GM12878 (cell line): ENCODE results near the gene PNMA6E. TPM values are rescaled to one million over a fixed set of nuclear protein-coding genes. Genes with fewer than 3 reads are reported as not detected.

Experiments
- ATAC-seq: fragments of 200-7000 bp; cut with Tn5 transposase; 3 replicates; pipeline ENCODE4 v1.9.1; 2020; ENCODE audit warnings: mild to moderate bottlenecking, moderate library complexity
- BruUV-seq: library from RNA; stranded (reverse); fragments of 400-500 nt; replicated peaks from 2 replicates; lab custom pipeline; 2021; lab: Mats Ljungman, UMichigan
- CTCF ChIA-PET: fragments of 300-600 bp; sonication (Branson Sonifier 250); formaldehyde crosslinking; extraction: SDS; loops from one replicate; lab custom pipeline; 2021; ENCODE audit warnings: inconsistent platforms; lab: Yijun Ruan, JAX
- POLR2A ChIA-PET: fragments of 350-600 bp; formaldehyde crosslinking; extraction: SDS; loops from one replicate; lab custom pipeline; 2021; ENCODE audit warnings: inconsistent platforms; lab: Charles Lee
- RAD21 ChIA-PET: fragments of 300-600 bp; sonication (Branson Sonifier 250); formaldehyde crosslinking; loops from one replicate; lab custom pipeline; 2023; ENCODE audit warnings: antibody characterized with exemption; ENCODE audit not compliant: unreplicated experiment; lab: Charles Lee
- SMC1A ChIA-PET: fragments of 300-600 bp; sonication (Branson Sonifier 250); formaldehyde crosslinking; loops from one replicate; lab custom pipeline; 2023; ENCODE audit not compliant: unreplicated experiment, uncharacterized antibody; lab: Charles Lee
- DNase-seq: peaks from one replicate; pipeline ENCODE4 v3.0.0-alpha.2; 2011; ENCODE audit warnings: low read depth, low spot score
- FAIRE-seq: peaks from 3 replicates; lab custom pipeline; 2011; peaks lifted over from hg19 to GRCh38; lab: Jason Lieb, UNC
- H2AFZ ChIP-seq: 2 replicates; pipeline ENCODE4 v1.6.0; 2011; ENCODE audit warnings: low read depth, low read length, control low read depth; ENCODE audit not compliant: control insufficient read depth
- H3K27ac ChIP-seq: 2 replicates; pipeline ENCODE4 v1.5.1; 2011; ENCODE audit warnings: control low read depth; ENCODE audit not compliant: control insufficient read depth, insufficient read depth
- H3K27me3 ChIP-seq, 2 experiments: replicated peaks in 1 of 2; 2 replicates each; pipeline versions ENCODE4 v1.6.0 to v1.6.1; 2011; ENCODE audit warnings: low read length in 1 of 2; ENCODE audit not compliant: control insufficient read depth in 2 of 2, insufficient read depth in 2 of 2
- H3K36me3 ChIP-seq, 2 experiments: 2 replicates each; pipeline ENCODE4 v1.5.1; 2011; ENCODE audit warnings: low read length in 1 of 2; ENCODE audit not compliant: control insufficient read depth in 2 of 2, insufficient read depth in 2 of 2
- H3K4me1 ChIP-seq: 2 replicates; pipeline ENCODE4 v1.6.1; 2011; ENCODE audit warnings: mild to moderate bottlenecking, low read length, moderate library complexity, mixed read lengths; ENCODE audit not compliant: control insufficient read depth, insufficient read depth
- H3K4me2 ChIP-seq: 2 replicates; pipeline ENCODE4 v1.6.0; 2011; ENCODE audit warnings: control low read depth; ENCODE audit not compliant: control insufficient read depth, insufficient read depth
- H3K4me3 ChIP-seq: fragments of 200-600 bp; sonication (generic); 2 replicates; pipeline ENCODE4 v1.5.1; 2016
- H3K79me2 ChIP-seq: 2 replicates; pipeline ENCODE4 v1.6.0; 2011; ENCODE audit warnings: low read length; ENCODE audit not compliant: control insufficient read depth, insufficient read depth
- H3K9ac ChIP-seq: 2 replicates; pipeline ENCODE4 v1.8.0; 2011; ENCODE audit warnings: low read length, control low read depth, mixed read lengths; ENCODE audit not compliant: control insufficient read depth, insufficient read depth
- H3K9me3 ChIP-seq: replicated peaks from 3 replicates; pipeline ENCODE4 v1.5.1; 2011; ENCODE audit warnings: mild to moderate bottlenecking, low read length; ENCODE audit not compliant: control insufficient read depth, insufficient read depth
- H4K20me1 ChIP-seq: 2 replicates; pipeline ENCODE4 v1.6.0; 2011; ENCODE audit not compliant: control insufficient read depth, insufficient read depth
- BCLAF1 ChIP-seq: fragments of 450-650 bp; IDR thresholded peaks from 2 replicates; pipeline ENCODE4 v1.6.1; 2017; ENCODE audit warnings: antibody characterized with exemption, mild to moderate bottlenecking, moderate library complexity
- ELK1 ChIP-seq: IDR thresholded peaks from 2 replicates; pipeline ENCODE4 v1.6.1; 2012; ENCODE audit warnings: low read depth, low read length, improper control_type of control experiment
- LARP7 ChIP-seq: fragments of 450-650 bp; IDR thresholded peaks from 2 replicates; pipeline ENCODE4 v1.6.1; 2017; ENCODE audit warnings: mild to moderate bottlenecking
- NR2C2 ChIP-seq: IDR thresholded peaks from 2 replicates; pipeline ENCODE4 v1.6.1; 2011; ENCODE audit warnings: borderline replicate concordance, low read depth; ENCODE audit not compliant: control insufficient read depth, insufficient read length
- PML ChIP-seq: IDR thresholded peaks from 2 replicates; pipeline ENCODE4 v1.6.1; 2012; ENCODE audit warnings: low read length, inconsistent platforms
- RELB ChIP-seq: fragments of 450-650 bp; IDR thresholded peaks from 2 replicates; pipeline ENCODE4 v1.6.1; 2017; ENCODE audit warnings: low read depth, mild to moderate bottlenecking, moderate library complexity
- SREBF1 ChIP-seq: IDR thresholded peaks from 2 replicates; pipeline ENCODE4 v1.6.1; 2012; ENCODE audit warnings: mild to moderate bottlenecking, low read length
- SUZ12 ChIP-seq: fragments of 200-600 bp; sonication (generic); IDR thresholded peaks from one replicate; pipeline ENCODE4 v1.6.1; 2018; ENCODE audit warnings: antibody characterized with exemption, mild to moderate bottlenecking; ENCODE audit not compliant: unreplicated experiment
- USF1 ChIP-seq: IDR thresholded peaks from 2 replicates; pipeline ENCODE4 v1.6.1; 2011; ENCODE audit warnings: borderline replicate concordance, low read depth, mild to moderate bottlenecking, moderate library complexity, mixed read lengths, low read length; ENCODE audit not compliant: insufficient read depth; ENCODE audit errors: extremely low read length
- ZBTB33 ChIP-seq: fragments of 450-650 bp; IDR thresholded peaks from 2 replicates; pipeline ENCODE4 v1.6.1; 2017; ENCODE audit warnings: mild to moderate bottlenecking
- ZNF207 ChIP-seq: fragments of 450-650 bp; IDR thresholded peaks from 2 replicates; pipeline ENCODE4 v1.6.1; 2014; ENCODE audit warnings: antibody characterized with exemption, mild to moderate bottlenecking, borderline replicate concordance
- WGBS: methylation state at CpG from one replicate; pipeline ENCODE4 v1.1.6; 2016; ENCODE audit warnings: low lambda C conversion rate; ENCODE audit not compliant: insufficient replicate concordance, insufficient coverage; ENCODE audit errors: missing lambda C conversion rate; 5-methylcytosine and 5-hydroxymethylcytosine counted together
- in situ Hi-C: fragments of 300-500 bp; cut with MboI; formaldehyde crosslinking; loops from 9 replicates; pipeline ENCODE4 v1.14.3; 2018; ENCODE audit warnings: mixed read lengths
- intact Hi-C: fragments of 100-400 bp; cut with micrococcal nuclease; formaldehyde crosslinking; loops from one replicate; pipeline ENCODE4 v1.14.2; 2022; ENCODE audit not compliant: unreplicated experiment
- polyA plus RNA-seq, 11 experiments: library from polyadenylated mRNA; depleted of rRNA in 4 of 11; unstranded in 6 of 11; stranded (reverse) in 5 of 11; fragments of >200 nt; fragmentation: Nextera tagmentation in 4 of 11; fragmentation: Illumina TruSeq in 1 of 11; extraction: Ambion mirVana in 4 of 11; extraction: Trizol in 1 of 11; gene quantifications; 1 replicate in 1 of 11; 2 replicates in 10 of 11; pipeline versions ENCODE4 v1.2.1 to v1.2.3, GENCODE V29; 2011 to 2016; ENCODE audit warnings: inconsistent platforms in 2 of 11, missing spikeins in 2 of 11, low read depth in 1 of 11
- total RNA-seq, 4 experiments: library from RNA; depleted of rRNA in 3 of 4; stranded (reverse); fragments of >200 nt in 3 of 4; fragmentation: Illumina TruSeq in 1 of 4; extraction: Trizol in 1 of 4; gene quantifications; 2 replicates each; pipeline versions ENCODE4 v1.2.1 to v1.2.3, GENCODE V29; 2013 to 2021

The PNMA6E gene
- total and polyA plus RNA-seq, 10 of the 15 experiments (the other 5 are each of a cell fraction or from before 2014, with no cell fraction given): not detected

- Histone ChIP-seq H2AFZ (no peak overlapping the region), H3K4me3 (no peak overlapping the region), H3K27me3 (no peaks in the 10 kb centered on the region), H3K9ac (no peak overlapping the region), H3K4me2 (no peak overlapping the region), H3K79me2 (no peaks in the 10 kb centered on the region), H3K4me1 (no peaks in the 10 kb centered on the region), H3K36me3 (no peaks in the 10 kb centered on the region), H3K27ac (no peak overlapping the region), H3K9me3 (no peaks in the 10 kb centered on the region; the same call in 2 of the 3 replicates), H4K20me1 (no peaks in the 10 kb centered on the region)
- DNase-seq (no peak), ATAC-seq (no peak), FAIRE-seq (no peak)
- intact Hi-C loops (no loop called here), in situ Hi-C loops (no loop called here)
- ChIA-PET SMC1A (no interaction called here), RAD21 (no interaction called here), POLR2A (no interaction called here), CTCF (no interaction called here)
- WGBS: 59% methylated on average over 3 of the region's 3 CpGs
- BruUV-seq: no TSS peak
- TF ChIP-seq LARP7: no peak
- no peak for TF ChIP-seq SREBF1
- TF ChIP-seq ZNF207: no peak
- no peak for TF ChIP-seq RELB
- no peak for TF ChIP-seq PML
- no peak for TF ChIP-seq SUZ12
- no peak for TF ChIP-seq ZBTB33
- TF ChIP-seq USF1: no peak
- no peak for TF ChIP-seq BCLAF1
- no peak for TF ChIP-seq ELK1
- TF ChIP-seq NR2C2: no peak
Observed at GRCh38 chrX:153426204-153426603, 25.1 kb upstream of the PNMA6E start.
